HEK293 (cell line): ENCODE measurements around the gene SPECC1.

Source experiments
- EGR2 ChIP-seq: fragments of 450-650 bp; formaldehyde crosslinking; IDR thresholded peaks from 2 replicates; pipeline ENCODE4 v1.5.1; 2016; ENCODE audit warnings: low read depth, missing biosample characterization, missing genetic modification characterization
- GLI4 ChIP-seq: fragments of 450-650 bp; formaldehyde crosslinking; IDR thresholded peaks from 2 replicates; pipeline ENCODE4 v1.5.1; 2016; ENCODE audit warnings: missing biosample characterization, missing genetic modification characterization
- GLIS1 ChIP-seq: fragments of 450-650 bp; formaldehyde crosslinking; IDR thresholded peaks from 2 replicates; pipeline ENCODE4 v1.5.1; 2016; ENCODE audit warnings: missing biosample characterization, missing genetic modification characterization
- OSR2 ChIP-seq: fragments of 450-650 bp; formaldehyde crosslinking; IDR thresholded peaks from 2 replicates; pipeline ENCODE4 v1.5.1; 2016; ENCODE audit warnings: missing biosample characterization, missing genetic modification characterization
- OVOL3 ChIP-seq: fragments of 450-650 bp; formaldehyde crosslinking; IDR thresholded peaks from 2 replicates; pipeline ENCODE4 v1.5.1; 2016; ENCODE audit warnings: missing biosample characterization, missing genetic modification characterization
- SP7 ChIP-seq: fragments of 450-650 bp; formaldehyde crosslinking; IDR thresholded peaks from 2 replicates; pipeline ENCODE4 v1.5.1; 2016; ENCODE audit warnings: missing biosample characterization, missing genetic modification characterization
- YY1 ChIP-seq: fragments of 450-650 bp; formaldehyde crosslinking; IDR thresholded peaks from 2 replicates; pipeline ENCODE4 v1.5.1; 2018; ENCODE audit warnings: missing biosample characterization, missing genetic modification characterization
- ZBTB17 ChIP-seq: fragments of 450-650 bp; formaldehyde crosslinking; IDR thresholded peaks from 2 replicates; pipeline ENCODE4 v1.5.1; 2016; ENCODE audit warnings: missing biosample characterization, missing genetic modification characterization
- ZFHX2 ChIP-seq: fragments of 450-650 bp; formaldehyde crosslinking; conservative IDR thresholded peaks from 2 replicates; pipeline ENCODE4 v1.5.1; 2016; ENCODE audit warnings: missing biosample characterization, missing genetic modification characterization
- ZNF214 ChIP-seq: fragments of 450-650 bp; formaldehyde crosslinking; IDR thresholded peaks from 2 replicates; pipeline ENCODE4 v1.5.1; 2017; ENCODE audit warnings: missing biosample characterization, mild to moderate bottlenecking, missing genetic modification characterization, borderline replicate concordance
- ZNF221 ChIP-seq: fragments of 450-650 bp; formaldehyde crosslinking; IDR thresholded peaks from 2 replicates; pipeline ENCODE4 v1.5.1; 2017; ENCODE audit warnings: missing biosample characterization, missing genetic modification characterization, borderline replicate concordance
- ZNF302 ChIP-seq: fragments of 450-650 bp; formaldehyde crosslinking; IDR thresholded peaks from 2 replicates; pipeline ENCODE4 v1.5.1; 2016; ENCODE audit warnings: missing biosample characterization, missing genetic modification characterization, low read depth
- ZNF311 ChIP-seq: fragments of 450-650 bp; formaldehyde crosslinking; IDR thresholded peaks from 2 replicates; pipeline ENCODE4 v1.5.1; 2017; ENCODE audit warnings: missing biosample characterization, missing genetic modification characterization, borderline replicate concordance
- ZNF324 ChIP-seq: fragments of 450-650 bp; formaldehyde crosslinking; IDR thresholded peaks from 2 replicates; pipeline ENCODE4 v1.5.1; 2016; ENCODE audit warnings: missing biosample characterization, missing genetic modification characterization
- ZNF341 ChIP-seq: fragments of 450-650 bp; formaldehyde crosslinking; IDR thresholded peaks from 2 replicates; pipeline ENCODE4; 2016; ENCODE audit warnings: low read depth, missing biosample characterization, missing genetic modification characterization
- ZNF558 ChIP-seq: fragments of 450-650 bp; formaldehyde crosslinking; IDR thresholded peaks from 2 replicates; pipeline ENCODE4 v1.5.1; 2016; ENCODE audit warnings: missing biosample characterization, missing genetic modification characterization
- ZNF561 ChIP-seq: fragments of 450-650 bp; IDR thresholded peaks from 2 replicates; pipeline ENCODE4 v1.5.1; 2018; ENCODE audit warnings: missing biosample characterization, missing genetic modification characterization, borderline replicate concordance
- ZNF624 ChIP-seq: fragments of 450-650 bp; formaldehyde crosslinking; IDR thresholded peaks from 2 replicates; pipeline ENCODE4 v1.5.1; 2017; ENCODE audit warnings: missing biosample characterization, missing genetic modification characterization
- ZNF660 ChIP-seq: fragments of 450-650 bp; IDR thresholded peaks from 2 replicates; pipeline ENCODE4 v1.5.1; 2018; ENCODE audit warnings: missing biosample characterization, mild to moderate bottlenecking, missing genetic modification characterization
- ZNF664 ChIP-seq: fragments of 450-650 bp; formaldehyde crosslinking; IDR thresholded peaks from 2 replicates; pipeline ENCODE4 v1.5.1; 2016; ENCODE audit warnings: missing biosample characterization, missing genetic modification characterization
- ZNF701 ChIP-seq: fragments of 450-650 bp; formaldehyde crosslinking; IDR thresholded peaks from 2 replicates; pipeline ENCODE4 v1.5.1; 2016; ENCODE audit warnings: missing biosample characterization, missing genetic modification characterization
- ZNF707 ChIP-seq: fragments of 450-650 bp; formaldehyde crosslinking; IDR thresholded peaks from 2 replicates; pipeline ENCODE4 v1.5.1; 2016; ENCODE audit warnings: missing biosample characterization, missing genetic modification characterization
- ZNF791 ChIP-seq: fragments of 450-650 bp; formaldehyde crosslinking; IDR thresholded peaks from 2 replicates; pipeline ENCODE4 v1.5.1; 2016; ENCODE audit warnings: missing biosample characterization, missing genetic modification characterization
- ZNF830 ChIP-seq: fragments of 450-650 bp; IDR thresholded peaks from 2 replicates; pipeline ENCODE4 v1.5.0; 2018; ENCODE audit warnings: missing biosample characterization, missing genetic modification characterization, low read depth, mild to moderate bottlenecking, moderate library complexity
- ZNF843 ChIP-seq: fragments of 450-650 bp; formaldehyde crosslinking; IDR thresholded peaks from 2 replicates; pipeline ENCODE4 v1.5.1; 2016; ENCODE audit warnings: missing biosample characterization, missing genetic modification characterization
- TF ChIP-seq, protein P1 (sequence below): fragments of 450-650 bp; formaldehyde crosslinking; IDR thresholded peaks from 2 replicates; pipeline ENCODE4 v1.5.1; 2016; ENCODE audit warnings: missing biosample characterization, missing genetic modification characterization
- TF ChIP-seq, protein P2 (sequence below): fragments of 450-650 bp; formaldehyde crosslinking; IDR thresholded peaks from 2 replicates; pipeline ENCODE4 v1.5.1; 2016; ENCODE audit warnings: missing biosample characterization, missing genetic modification characterization
- TF ChIP-seq, protein P3 (sequence below): fragments of 450-650 bp; formaldehyde crosslinking; IDR thresholded peaks from 2 replicates; pipeline ENCODE4 v1.5.1; 2016; ENCODE audit warnings: missing biosample characterization, missing genetic modification characterization, low read depth
- TF ChIP-seq, protein P4 (sequence below): fragments of 450-650 bp; formaldehyde crosslinking; IDR thresholded peaks from 2 replicates; pipeline ENCODE4 v1.5.1; 2016; ENCODE audit warnings: missing biosample characterization, missing genetic modification characterization

SPECC1 gene

DNA sequence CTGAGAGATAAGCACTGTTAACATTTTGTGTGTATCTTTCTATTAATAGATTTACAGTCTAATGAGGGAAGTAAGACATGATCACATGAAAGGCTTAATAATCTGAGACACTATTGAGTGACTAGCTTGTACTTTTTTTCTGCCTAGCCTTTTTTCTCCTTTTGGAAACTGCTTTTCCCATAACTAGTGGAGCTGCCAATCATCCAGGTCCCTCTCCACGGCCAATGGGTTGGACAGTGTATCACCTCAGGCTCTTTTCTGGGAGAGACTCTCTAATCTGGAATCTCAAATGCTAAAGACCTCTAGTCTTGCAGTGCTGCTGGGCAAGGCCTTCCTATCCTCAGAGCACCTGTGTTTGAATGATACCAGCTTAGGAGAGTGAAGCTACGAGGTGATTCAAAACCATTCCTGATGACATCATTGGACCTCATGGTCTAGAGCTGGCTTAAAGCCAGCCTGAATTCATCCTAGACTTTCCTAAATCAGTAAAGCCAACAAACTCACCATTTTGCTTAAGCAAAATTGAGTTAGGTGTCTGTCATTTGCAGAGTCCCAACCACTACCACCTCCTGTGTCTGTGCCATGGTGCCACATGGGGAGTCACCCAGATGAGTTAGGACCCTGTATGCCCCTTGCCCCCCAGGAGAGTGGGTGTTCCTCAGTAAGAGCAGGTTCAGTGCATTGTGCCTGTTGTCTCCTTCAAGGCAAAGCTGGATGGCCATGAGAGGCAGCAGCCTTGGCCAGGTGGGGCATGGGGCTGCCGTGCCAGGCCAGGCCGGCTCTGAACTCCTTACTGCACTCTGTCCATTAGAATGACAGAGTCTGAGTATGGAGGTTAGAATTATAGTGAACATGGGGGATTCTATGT, 62.9 kb downstream of the SPECC1 start (continued):
- TF ChIP-seq EGR2 (tag by site-specific recombination), result no peak
- no peak for TF ChIP-seq GLI4 (tag by site-specific recombination)
- no peak for TF ChIP-seq ZNF664 (tag by site-specific recombination)
- TF ChIP-seq ZNF624, result no peak
- TF ChIP-seq SP7 (tag by site-specific recombination), result 0 out of 2 replicates have a peak, but pooled peaks have one; percentile 11
- TF ChIP-seq ZNF707 (tag by site-specific recombination), result no peak
- TF ChIP-seq ZNF324 (tag by site-specific recombination), result no peak
- TF ChIP-seq, protein P1, sequence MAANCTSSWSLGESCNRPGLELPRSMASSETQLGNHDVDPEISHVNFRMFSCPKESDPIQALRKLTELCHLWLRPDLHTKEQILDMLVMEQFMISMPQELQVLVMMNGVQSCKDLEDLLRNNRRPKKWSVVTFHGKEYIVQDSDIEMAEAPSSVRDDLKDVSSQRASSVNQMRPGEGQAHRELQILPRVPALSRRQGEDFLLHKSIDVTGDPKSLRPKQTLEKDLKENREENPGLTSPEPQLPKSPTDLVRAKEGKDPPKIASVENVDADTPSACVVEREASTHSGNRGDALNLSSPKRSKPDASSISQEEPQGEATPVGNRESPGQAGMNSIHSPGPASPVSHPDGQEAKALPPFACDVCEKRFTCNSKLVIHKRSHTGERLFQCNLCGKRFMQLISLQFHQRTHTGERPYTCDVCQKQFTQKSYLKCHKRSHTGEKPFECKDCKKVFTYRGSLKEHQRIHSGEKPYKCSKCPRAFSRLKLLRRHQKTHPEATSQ (tag by site-specific recombination), result no peak
- peak; percentile 39; the same call in 1 of the 2 replicates for TF ChIP-seq ZNF660 (tag by site-specific recombination)
- 0 out of 2 replicates have a peak, but pooled peaks have one; percentile 27 for TF ChIP-seq ZBTB17 (tag by site-specific recombination)
- no peak for TF ChIP-seq ZNF791
- TF ChIP-seq ZFHX2 (tag by site-specific recombination), result no peak
- TF ChIP-seq OSR2, result no peak
- TF ChIP-seq ZNF341 (tag by site-specific recombination), result no peak
- no peak for TF ChIP-seq ZNF311 (tag by site-specific recombination)
- TF ChIP-seq, protein P2, sequence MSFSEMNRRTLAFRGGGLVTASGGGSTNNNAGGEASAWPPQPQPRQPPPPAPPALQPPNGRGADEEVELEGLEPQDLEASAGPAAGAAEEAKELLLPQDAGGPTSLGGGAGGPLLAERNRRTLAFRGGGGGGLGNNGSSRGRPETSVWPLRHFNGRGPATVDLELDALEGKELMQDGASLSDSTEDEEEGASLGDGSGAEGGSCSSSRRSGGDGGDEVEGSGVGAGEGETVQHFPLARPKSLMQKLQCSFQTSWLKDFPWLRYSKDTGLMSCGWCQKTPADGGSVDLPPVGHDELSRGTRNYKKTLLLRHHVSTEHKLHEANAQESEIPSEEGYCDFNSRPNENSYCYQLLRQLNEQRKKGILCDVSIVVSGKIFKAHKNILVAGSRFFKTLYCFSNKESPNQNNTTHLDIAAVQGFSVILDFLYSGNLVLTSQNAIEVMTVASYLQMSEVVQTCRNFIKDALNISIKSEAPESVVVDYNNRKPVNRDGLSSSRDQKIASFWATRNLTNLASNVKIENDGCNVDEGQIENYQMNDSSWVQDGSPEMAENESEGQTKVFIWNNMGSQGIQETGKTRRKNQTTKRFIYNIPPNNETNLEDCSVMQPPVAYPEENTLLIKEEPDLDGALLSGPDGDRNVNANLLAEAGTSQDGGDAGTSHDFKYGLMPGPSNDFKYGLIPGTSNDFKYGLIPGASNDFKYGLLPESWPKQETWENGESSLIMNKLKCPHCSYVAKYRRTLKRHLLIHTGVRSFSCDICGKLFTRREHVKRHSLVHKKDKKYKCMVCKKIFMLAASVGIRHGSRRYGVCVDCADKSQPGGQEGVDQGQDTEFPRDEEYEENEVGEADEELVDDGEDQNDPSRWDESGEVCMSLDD (tag by site-specific recombination), result no peak
- TF ChIP-seq ZNF701 (tag by site-specific recombination), result no peak
- no peak for TF ChIP-seq ZNF221 (tag by site-specific recombination)
- TF ChIP-seq ZNF561 (tag by site-specific recombination), result no peak
- TF ChIP-seq, protein P3, sequence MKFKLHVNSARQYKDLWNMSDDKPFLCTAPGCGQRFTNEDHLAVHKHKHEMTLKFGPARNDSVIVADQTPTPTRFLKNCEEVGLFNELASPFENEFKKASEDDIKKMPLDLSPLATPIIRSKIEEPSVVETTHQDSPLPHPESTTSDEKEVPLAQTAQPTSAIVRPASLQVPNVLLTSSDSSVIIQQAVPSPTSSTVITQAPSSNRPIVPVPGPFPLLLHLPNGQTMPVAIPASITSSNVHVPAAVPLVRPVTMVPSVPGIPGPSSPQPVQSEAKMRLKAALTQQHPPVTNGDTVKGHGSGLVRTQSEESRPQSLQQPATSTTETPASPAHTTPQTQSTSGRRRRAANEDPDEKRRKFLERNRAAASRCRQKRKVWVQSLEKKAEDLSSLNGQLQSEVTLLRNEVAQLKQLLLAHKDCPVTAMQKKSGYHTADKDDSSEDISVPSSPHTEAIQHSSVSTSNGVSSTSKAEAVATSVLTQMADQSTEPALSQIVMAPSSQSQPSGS (tag by site-specific recombination), result peak; percentile 95
- peak; percentile 41; the same call in 1 of the 2 replicates for TF ChIP-seq ZNF558 (tag by site-specific recombination)
- TF ChIP-seq, protein P4, sequence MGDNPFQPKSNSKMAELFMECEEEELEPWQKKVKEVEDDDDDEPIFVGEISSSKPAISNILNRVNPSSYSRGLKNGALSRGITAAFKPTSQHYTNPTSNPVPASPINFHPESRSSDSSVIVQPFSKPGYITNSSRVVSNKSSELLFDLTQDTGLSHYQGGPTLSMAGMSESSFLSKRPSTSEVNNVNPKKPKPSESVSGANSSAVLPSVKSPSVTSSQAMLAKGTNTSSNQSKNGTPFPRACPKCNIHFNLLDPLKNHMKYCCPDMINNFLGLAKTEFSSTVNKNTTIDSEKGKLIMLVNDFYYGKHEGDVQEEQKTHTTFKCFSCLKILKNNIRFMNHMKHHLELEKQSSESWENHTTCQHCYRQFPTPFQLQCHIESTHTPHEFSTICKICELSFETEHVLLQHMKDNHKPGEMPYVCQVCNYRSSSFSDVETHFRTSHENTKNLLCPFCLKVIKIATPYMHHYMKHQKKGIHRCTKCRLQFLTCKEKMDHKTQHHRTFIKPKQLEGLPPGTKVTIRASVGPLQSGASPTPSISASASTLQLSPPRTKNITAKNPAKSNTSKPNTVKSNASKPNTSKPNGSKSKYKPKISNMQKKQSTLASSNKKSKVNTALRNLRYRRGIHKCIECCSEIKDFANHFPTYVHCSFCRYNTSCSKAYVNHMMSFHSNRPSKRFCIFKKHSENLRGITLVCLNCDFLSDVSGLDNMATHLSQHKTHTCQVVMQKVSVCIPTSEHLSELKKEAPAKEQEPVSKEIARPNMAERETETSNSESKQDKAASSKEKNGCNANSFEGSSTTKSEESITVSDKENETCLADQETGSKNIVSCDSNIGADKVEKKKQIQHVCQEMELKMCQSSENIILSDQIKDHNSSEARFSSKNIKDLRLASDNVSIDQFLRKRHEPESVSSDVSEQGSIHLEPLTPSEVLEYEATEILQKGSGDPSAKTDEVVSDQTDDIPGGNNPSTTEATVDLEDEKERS (tag by site-specific recombination), result no peak
- TF ChIP-seq ZNF302 (tag by site-specific recombination), result no peak
- no peak for TF ChIP-seq OVOL3 (tag by site-specific recombination)
- TF ChIP-seq YY1, result no peak
- 0 out of 2 replicates have a peak, but pooled peaks have one; percentile 18 for TF ChIP-seq GLIS1 (tag by site-specific recombination)
- no peak for TF ChIP-seq ZNF214 (tag by site-specific recombination)
- no peak for TF ChIP-seq ZNF843 (tag by site-specific recombination)
- TF ChIP-seq ZNF830, result no peak
